GM12878 (cell line): ENCODE measurements around the gene CYP26B1. TPM values are rescaled to one million over a fixed set of nuclear protein-coding genes. Genes with fewer than 3 reads are reported as not detected.

Experiments
- ATAC-seq: fragments of 200-7000 bp; cut with Tn5 transposase; 3 replicates; pipeline ENCODE4 v1.9.1; 2020; ENCODE audit warnings: mild to moderate bottlenecking, moderate library complexity
- BruUV-seq: library from RNA; stranded (reverse); fragments of 400-500 nt; replicated peaks from 2 replicates; lab custom pipeline; 2021; lab: Mats Ljungman, UMichigan
- CTCF ChIA-PET: fragments of 300-600 bp; sonication (Branson Sonifier 250); formaldehyde crosslinking; extraction: SDS; loops from one replicate; lab custom pipeline; 2021; ENCODE audit warnings: inconsistent platforms; lab: Yijun Ruan, JAX
- POLR2A ChIA-PET: fragments of 350-600 bp; formaldehyde crosslinking; extraction: SDS; loops from one replicate; lab custom pipeline; 2021; ENCODE audit warnings: inconsistent platforms; lab: Charles Lee
- RAD21 ChIA-PET: fragments of 300-600 bp; sonication (Branson Sonifier 250); formaldehyde crosslinking; loops from one replicate; lab custom pipeline; 2023; ENCODE audit warnings: antibody characterized with exemption; ENCODE audit not compliant: unreplicated experiment; lab: Charles Lee
- SMC1A ChIA-PET: fragments of 300-600 bp; sonication (Branson Sonifier 250); formaldehyde crosslinking; loops from one replicate; lab custom pipeline; 2023; ENCODE audit not compliant: unreplicated experiment, uncharacterized antibody; lab: Charles Lee
- DNase-seq: peaks from one replicate; pipeline ENCODE4 v3.0.0-alpha.2; 2011; ENCODE audit warnings: low read depth, low spot score
- FAIRE-seq: peaks from 3 replicates; lab custom pipeline; 2011; peaks lifted over from hg19 to GRCh38; lab: Jason Lieb, UNC
- H2AFZ ChIP-seq: 2 replicates; pipeline ENCODE4 v1.6.0; 2011; ENCODE audit warnings: low read depth, low read length, control low read depth; ENCODE audit not compliant: control insufficient read depth
- H3K27ac ChIP-seq: 2 replicates; pipeline ENCODE4 v1.5.1; 2011; ENCODE audit warnings: control low read depth; ENCODE audit not compliant: control insufficient read depth, insufficient read depth
- H3K27me3 ChIP-seq, 2 experiments: replicated peaks in 1 of 2; 2 replicates each; pipeline versions ENCODE4 v1.6.0 to v1.6.1; 2011; ENCODE audit warnings: low read length in 1 of 2; ENCODE audit not compliant: control insufficient read depth in 2 of 2, insufficient read depth in 2 of 2
- H3K36me3 ChIP-seq, 2 experiments: 2 replicates each; pipeline ENCODE4 v1.5.1; 2011; ENCODE audit warnings: low read length in 1 of 2; ENCODE audit not compliant: control insufficient read depth in 2 of 2, insufficient read depth in 2 of 2
- H3K4me1 ChIP-seq: 2 replicates; pipeline ENCODE4 v1.6.1; 2011; ENCODE audit warnings: mild to moderate bottlenecking, low read length, moderate library complexity, mixed read lengths; ENCODE audit not compliant: control insufficient read depth, insufficient read depth
- H3K4me2 ChIP-seq: 2 replicates; pipeline ENCODE4 v1.6.0; 2011; ENCODE audit warnings: control low read depth; ENCODE audit not compliant: control insufficient read depth, insufficient read depth
- H3K4me3 ChIP-seq: fragments of 200-600 bp; sonication (generic); 2 replicates; pipeline ENCODE4 v1.5.1; 2016
- H3K79me2 ChIP-seq: 2 replicates; pipeline ENCODE4 v1.6.0; 2011; ENCODE audit warnings: low read length; ENCODE audit not compliant: control insufficient read depth, insufficient read depth
- H3K9ac ChIP-seq: 2 replicates; pipeline ENCODE4 v1.8.0; 2011; ENCODE audit warnings: low read length, control low read depth, mixed read lengths; ENCODE audit not compliant: control insufficient read depth, insufficient read depth
- H3K9me3 ChIP-seq: replicated peaks from 3 replicates; pipeline ENCODE4 v1.5.1; 2011; ENCODE audit warnings: mild to moderate bottlenecking, low read length; ENCODE audit not compliant: control insufficient read depth, insufficient read depth
- H4K20me1 ChIP-seq: 2 replicates; pipeline ENCODE4 v1.6.0; 2011; ENCODE audit not compliant: control insufficient read depth, insufficient read depth
- BCLAF1 ChIP-seq: fragments of 450-650 bp; IDR thresholded peaks from 2 replicates; pipeline ENCODE4 v1.6.1; 2017; ENCODE audit warnings: antibody characterized with exemption, mild to moderate bottlenecking, moderate library complexity
- BRCA1 ChIP-seq: IDR thresholded peaks from 2 replicates; pipeline ENCODE4 v1.6.1; 2011; ENCODE audit warnings: low read depth, low read length, improper control_type of control experiment
- E2F8 ChIP-seq: fragments of 450-650 bp; IDR thresholded peaks from 2 replicates; pipeline ENCODE4 v1.6.1; 2018; ENCODE audit warnings: mild to moderate bottlenecking, low read depth, moderate library complexity; ENCODE audit not compliant: partially characterized antibody
- EP300 ChIP-seq, 2 experiments: fragments of 150-350 bp in 1 of 2; IDR thresholded peaks; 2 replicates each; pipeline ENCODE4 v1.6.1; 2011 to 2012; ENCODE audit warnings: low read depth in 2 of 2, low read length in 2 of 2, borderline replicate concordance in 1 of 2, improper control_type of control experiment in 1 of 2, inconsistent platforms in 1 of 2; ENCODE audit not compliant: control insufficient read depth in 1 of 2
- ETV6 ChIP-seq, 2 experiments: fragments of 450-650 bp in 1 of 2; IDR thresholded peaks in 1 of 2; conservative IDR thresholded peaks in 1 of 2; 2 replicates each; pipeline ENCODE4 v1.6.1; 2014; ENCODE audit warnings: antibody characterized with exemption in 1 of 2, borderline replicate concordance in 1 of 2, low read depth in 1 of 2, mild to moderate bottlenecking in 1 of 2, moderate library complexity in 1 of 2
- HSF1 ChIP-seq: fragments of 150-350 bp; IDR thresholded peaks from 2 replicates; pipeline ENCODE4 v1.6.1; 2014; ENCODE audit warnings: mild to moderate bottlenecking, low read depth, low read length
- JUNB ChIP-seq: IDR thresholded peaks from 2 replicates; pipeline ENCODE4 v1.6.1; 2016; ENCODE audit warnings: antibody characterized with exemption, mild to moderate bottlenecking
- MYB ChIP-seq: fragments of 150-350 bp; IDR thresholded peaks from 2 replicates; pipeline ENCODE4 v1.6.1; 2014; ENCODE audit warnings: mild to moderate bottlenecking, low read depth, low read length, borderline replicate concordance
- NFIC ChIP-seq: IDR thresholded peaks from 2 replicates; pipeline ENCODE4 v1.6.1; 2012; ENCODE audit warnings: low read depth, mild to moderate bottlenecking, inconsistent platforms, low read length, moderate library complexity
- NFXL1 ChIP-seq: fragments of 450-650 bp; IDR thresholded peaks from 2 replicates; pipeline ENCODE4 v1.6.1; 2017; ENCODE audit warnings: antibody characterized with exemption, mild to moderate bottlenecking, borderline replicate concordance
- PAX5 ChIP-seq: IDR thresholded peaks from 2 replicates; pipeline ENCODE4 v1.6.1; 2011; ENCODE audit warnings: low read depth, low read length, borderline replicate concordance
- PAX8 ChIP-seq: fragments of 450-650 bp; IDR thresholded peaks from 2 replicates; pipeline ENCODE4 v1.6.1; 2017; ENCODE audit warnings: mild to moderate bottlenecking, moderate library complexity
- POLR2AphosphoS2 ChIP-seq: IDR thresholded peaks from 2 replicates; pipeline ENCODE4 v1.6.1; 2011; ENCODE audit warnings: low read depth, mild to moderate bottlenecking, low read length, improper control_type of control experiment, moderate library complexity
- POLR2AphosphoS5 ChIP-seq: IDR thresholded peaks from 2 replicates; pipeline ENCODE4 v1.6.1; 2011; ENCODE audit warnings: mild to moderate bottlenecking, low read length, inconsistent platforms
- RB1 ChIP-seq: fragments of 450-650 bp; formaldehyde crosslinking; IDR thresholded peaks from 2 replicates; pipeline ENCODE4 v1.6.1; 2017; ENCODE audit warnings: mild to moderate bottlenecking, borderline replicate concordance
- RCOR1 ChIP-seq: conservative IDR thresholded peaks from 2 replicates; pipeline ENCODE4 v1.6.1; 2012; ENCODE audit warnings: low read depth, low read length, improper control_type of control experiment
- SP1 ChIP-seq: IDR thresholded peaks from one replicate; pipeline ENCODE4 v1.6.1; 2011; ENCODE audit warnings: low read depth, low read length
- WRNIP1 ChIP-seq: IDR thresholded peaks from 2 replicates; pipeline ENCODE4 v1.6.1; 2011; ENCODE audit warnings: low read depth, low read length, improper control_type of control experiment, borderline replicate concordance
- ZNF384 ChIP-seq: IDR thresholded peaks from 2 replicates; pipeline ENCODE4 v1.6.1; 2012; ENCODE audit warnings: low read depth, mild to moderate bottlenecking, low read length, improper control_type of control experiment, borderline replicate concordance
- WGBS: methylation state at CpG from one replicate; pipeline ENCODE4 v1.1.6; 2016; ENCODE audit warnings: low lambda C conversion rate; ENCODE audit not compliant: insufficient replicate concordance, insufficient coverage; ENCODE audit errors: missing lambda C conversion rate; 5-methylcytosine and 5-hydroxymethylcytosine counted together
- in situ Hi-C: fragments of 300-500 bp; cut with MboI; formaldehyde crosslinking; loops from 9 replicates; pipeline ENCODE4 v1.14.3; 2018; ENCODE audit warnings: mixed read lengths
- intact Hi-C: fragments of 100-400 bp; cut with micrococcal nuclease; formaldehyde crosslinking; loops from one replicate; pipeline ENCODE4 v1.14.2; 2022; ENCODE audit not compliant: unreplicated experiment
- polyA plus RNA-seq, 11 experiments: library from polyadenylated mRNA; depleted of rRNA in 4 of 11; unstranded in 6 of 11; stranded (reverse) in 5 of 11; fragments of >200 nt; fragmentation: Nextera tagmentation in 4 of 11; fragmentation: Illumina TruSeq in 1 of 11; extraction: Ambion mirVana in 4 of 11; extraction: Trizol in 1 of 11; gene quantifications; 1 replicate in 1 of 11; 2 replicates in 10 of 11; pipeline versions ENCODE4 v1.2.1 to v1.2.3, GENCODE V29; 2011 to 2016; ENCODE audit warnings: inconsistent platforms in 2 of 11, missing spikeins in 2 of 11, low read depth in 1 of 11
- total RNA-seq, 4 experiments: library from RNA; depleted of rRNA in 3 of 4; stranded (reverse); fragments of >200 nt in 3 of 4; fragmentation: Illumina TruSeq in 1 of 4; extraction: Trizol in 1 of 4; gene quantifications; 2 replicates each; pipeline versions ENCODE4 v1.2.1 to v1.2.3, GENCODE V29; 2013 to 2021

Gene CYP26B1
- total and polyA plus RNA-seq, 10 of the 15 experiments (the other 5 are each of a cell fraction or from before 2014, with no cell fraction given) = not detected

GRCh38 chr2:72103161-72103560 lies 44.5 kb downstream of the CYP26B1 start:
- no peaks in the 10 kb centered on the region for H3K36me3 ChIP-seq
- no TSS peak for BruUV-seq
- no peaks in the 10 kb centered on the region for H3K4me1 ChIP-seq
- in situ Hi-C loops (no loop called here), intact Hi-C loops (no loop called here)
- no peak for ATAC-seq
- H4K20me1 ChIP-seq = no peaks in the 10 kb centered on the region
- ChIA-PET CTCF (no interaction called here), POLR2A (no interaction called here), RAD21 (no interaction called here), SMC1A (no interaction called here)
- no peak overlapping the region for H3K27ac ChIP-seq
- 0 out of 4 replicates have a peak, but pooled peaks cover 0 to 1% of the 10 kb centered on the region in 2 experiments for H3K27me3 ChIP-seq
- DNase-seq = no peak
- H3K4me2 ChIP-seq = no peak overlapping the region
- H2AFZ ChIP-seq = no peak overlapping the region
- H3K9me3 ChIP-seq = no peaks in the 10 kb centered on the region
- no peak for FAIRE-seq
- no peak overlapping the region for H3K4me3 ChIP-seq
- WGBS = 44% methylated on average over 5 of the region's 5 CpGs
- no peaks in the 10 kb centered on the region for H3K79me2 ChIP-seq
- H3K9ac ChIP-seq = no peak overlapping the region
- no peak for TF ChIP-seq NFIC
- no peak for TF ChIP-seq PAX5
- TF ChIP-seq MYB = no peak
- TF ChIP-seq PAX8 = no peak
- TF ChIP-seq BCLAF1 = no peak
- no peak for TF ChIP-seq ETV6 (conservative IDR thresholded peaks at IDR 0.05 in 1 of 2, IDR thresholded peaks at IDR 0.05 in 1 of 2; ENCODE audit: borderline replicate concordance in 1 of 2, low read depth in 1 of 2)
- TF ChIP-seq RCOR1 = no peak
- no peak for TF ChIP-seq ZNF384
- TF ChIP-seq WRNIP1 = no peak
- TF ChIP-seq NFXL1 = no peak
- no peak for TF ChIP-seq EP300 (IDR thresholded peaks at IDR 0.05; ENCODE audit: borderline replicate concordance in 1 of 2, control insufficient read depth in 1 of 2, low read depth in 2 of 2, low read length in 2 of 2)
- TF ChIP-seq POLR2AphosphoS2 = no peak
- TF ChIP-seq SP1 = no peak
- no peak for TF ChIP-seq HSF1
- no peak for TF ChIP-seq JUNB
- TF ChIP-seq POLR2AphosphoS5 = no peak
- TF ChIP-seq RB1 = no peak
- no peak for TF ChIP-seq BRCA1
- TF ChIP-seq E2F8 = no peak
